Lower leg skin (tissue), 3 donors: ENCODE measurements around the gene C1orf159.

ENCODE experiments used
- CTCF ChIP-seq, 3 donors: fragments of 450-650 bp; IDR thresholded peaks; one replicate each; pipeline ENCODE4 v1.5.1; 2016; ENCODE audit warnings: antibody characterized with exemption in 3 of 3, mild to moderate bottlenecking in 3 of 3, moderate library complexity in 2 of 3
- POLR2A ChIP-seq, 2 donors: fragments of 450-650 bp; IDR thresholded peaks; one replicate each; pipeline ENCODE4 v1.6.1; 2016 to 2017; ENCODE audit warnings: antibody characterized with exemption in 2 of 2, mild to moderate bottlenecking in 1 of 2, moderate library complexity in 1 of 2

DNA sequence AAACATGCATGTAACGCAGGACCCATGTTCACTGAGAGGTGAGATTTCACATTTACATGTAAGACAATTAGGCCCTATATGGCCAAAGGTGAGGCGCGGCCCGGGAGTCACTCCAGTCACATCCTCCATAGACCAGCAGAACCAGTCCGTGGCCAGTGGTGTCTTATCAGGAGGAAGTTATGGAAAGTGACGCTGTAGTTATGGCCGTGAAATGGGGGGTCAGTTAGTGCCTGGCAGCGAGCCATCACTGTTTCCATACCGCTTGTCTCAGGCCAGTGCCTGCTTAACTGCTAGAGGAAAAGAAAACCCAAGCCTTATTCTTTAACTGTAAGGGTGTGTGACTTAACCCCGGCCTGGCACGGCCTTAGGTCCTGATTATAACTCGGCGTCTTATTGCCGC lies 6.1 kb downstream of the C1orf159 start:
- TF ChIP-seq CTCF (IDR thresholded peaks at IDR 0.05): no peak
- no peak for TF ChIP-seq POLR2A (IDR thresholded peaks at IDR 0.05)
